Naive B cell (primary cell): Measurements from ENCODE around the gene PKDREJ. TPM values are rescaled to one million over a fixed set of nuclear protein-coding genes. Genes with fewer than 3 reads are reported as not detected.
"Not testable (repeated sequence)": the region's sequence is repeated elsewhere in the genome, so short reads cannot be mapped to it uniquely, and the experiment has no call there.

ENCODE experiments used
- ATAC-seq, 2 donors: fragments of 150-1000 bp; cut with Tn5 transposase; 2 replicates each; pipeline ENCODE4 v1.10.0; 2021; ENCODE audit warnings: low read depth in 2 of 2, mild to moderate bottlenecking in 2 of 2, moderate library complexity in 2 of 2
- DNase-seq: peaks from one replicate; pipeline ENCODE4 v3.0.0; 2022
- H3K27ac Mint-ChIP-seq, 6 donors: one replicate each; pipeline ENCODE4 v1.8.0; 2020 to 2022; ENCODE audit warnings: mild to moderate bottlenecking in 6 of 6, mixed read lengths in 6 of 6, moderate library complexity in 5 of 6, inconsistent platforms in 2 of 6
- H3K27me3 Mint-ChIP-seq, 3 donors: one replicate each; pipeline ENCODE4 v1.8.0; 2021 to 2022; ENCODE audit warnings: mixed read lengths in 3 of 3, mild to moderate bottlenecking in 1 of 3
- H3K36me3 Mint-ChIP-seq, 2 donors: one replicate each; pipeline ENCODE4 v1.8.0; 2020 to 2022; ENCODE audit warnings: mixed read lengths in 2 of 2, inconsistent platforms in 1 of 2, mild to moderate bottlenecking in 1 of 2
- H3K4me1 Mint-ChIP-seq, 3 donors: one replicate each; pipeline ENCODE4 v1.8.0; 2020 to 2022; ENCODE audit warnings: mixed read lengths in 3 of 3, inconsistent platforms in 1 of 3, mild to moderate bottlenecking in 1 of 3, moderate library complexity in 1 of 3
- H3K4me3 Mint-ChIP-seq, 8 donors: one replicate each; pipeline ENCODE4 v1.8.0; 2020 to 2022; ENCODE audit warnings: mild to moderate bottlenecking in 8 of 8, mixed read lengths in 8 of 8, moderate library complexity in 8 of 8, inconsistent platforms in 2 of 8
- H3K9me3 Mint-ChIP-seq, 7 donors: one replicate each; pipeline ENCODE4 v1.8.0; 2020 to 2022; ENCODE audit warnings: mixed read lengths in 7 of 7, mild to moderate bottlenecking in 5 of 7, inconsistent platforms in 2 of 7, moderate library complexity in 1 of 7
- polyA plus RNA-seq, 6 donors: library from polyadenylated mRNA; unstranded; fragments of 300-500 nt; fragmentation: Illumina TruSeq; gene quantifications; one replicate each; pipeline ENCODE4 v1.2.3, GENCODE V29; 2021; ENCODE audit warnings: low read depth in 6 of 6

Gene PKDREJ
- polyA plus RNA-seq, 6 donors from 2014 or later = 0.03 to 0.15 (median 0.06) TPM; not detected in 2

DNA sequence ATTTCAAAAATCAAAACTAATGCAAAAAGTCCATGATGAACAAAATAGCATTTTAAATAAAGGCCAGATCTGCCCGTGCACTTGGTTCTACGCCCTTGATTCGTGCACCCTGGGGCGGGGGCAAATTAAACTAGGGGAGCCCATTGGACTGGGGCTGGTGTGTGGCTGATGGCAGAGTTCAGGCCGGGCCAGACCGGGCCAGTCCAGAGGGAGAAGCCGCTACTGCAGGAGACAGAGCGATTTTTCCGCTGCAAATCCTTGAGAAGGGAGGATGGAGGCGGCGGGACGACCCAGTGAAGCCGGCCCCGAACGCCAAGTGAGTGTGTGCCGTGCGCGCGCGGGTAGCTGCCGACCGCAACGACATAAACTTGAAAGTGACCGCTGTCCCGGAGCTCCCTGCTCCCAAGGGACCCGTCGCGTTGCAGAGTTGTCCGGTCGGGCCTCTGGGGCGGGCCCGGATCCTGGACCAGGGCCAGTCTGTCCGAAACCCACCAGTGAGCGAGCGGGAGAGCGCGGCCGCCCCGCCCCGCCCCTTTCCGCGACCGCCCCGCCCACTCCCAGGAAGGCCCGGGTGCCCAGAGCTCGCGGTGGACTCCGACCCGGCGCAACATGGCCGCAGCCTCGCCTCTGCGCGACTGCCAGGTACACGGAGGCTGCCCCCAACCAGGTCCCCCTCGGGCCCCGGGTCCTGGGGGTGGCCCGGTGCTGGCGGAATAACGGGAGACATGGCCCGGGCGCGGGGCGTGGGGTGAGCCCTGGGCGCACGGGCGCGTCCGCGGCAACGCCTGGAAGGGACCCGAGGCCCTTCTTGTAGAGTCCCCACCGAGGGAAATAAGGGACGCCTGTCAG is 4.5 kb upstream of the PKDREJ start, which contains the start of gene TTC38:
Gene TTC38 (plus strand): TSS at position 578 of the 849 bp plus-strand sequence. CDS start 32 bp downstream, at position 610.
- H3K4me1 Mint-ChIP-seq = peaks cover 11 to 23% (median 20%) of the 10 kb centered on the region in 3 donors
- H3K27me3 Mint-ChIP-seq = peaks cover 12 to 37% (median 24%) of the 10 kb centered on the region in 3 donors
- peak within 1 kb of the TSS; percentile 83 to 98 (median 94) for H3K4me3 Mint-ChIP-seq

DNA sequence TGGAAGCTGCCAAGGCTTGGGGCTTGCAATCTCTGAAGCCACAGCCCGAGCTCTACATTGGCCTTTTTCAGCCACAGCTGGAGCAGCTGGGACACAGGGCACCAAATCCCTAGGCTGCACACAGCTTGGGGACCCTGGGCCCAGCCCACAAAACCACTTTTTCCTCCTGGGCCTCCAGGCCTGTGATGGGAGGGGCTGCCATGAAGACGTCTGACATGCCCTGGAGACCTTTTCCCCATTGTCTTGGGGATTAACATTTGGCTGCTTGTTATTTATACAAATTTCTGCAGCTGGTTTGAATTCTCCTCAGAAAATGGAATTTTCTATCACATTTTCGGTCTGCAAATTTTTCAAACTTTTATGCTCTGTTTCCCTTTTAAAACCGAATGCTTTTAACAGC is 2.5 kb upstream of the PKDREJ start:
- Mint-ChIP-seq H3K4me1 (peaks cover 11 to 29% (median 20%) of the 10 kb centered on the region in 3 donors), H3K4me3 (peak overlapping the region in 2 of 8 donors; percentile 7 to 21), H3K27me3 (peaks cover 28 to 57% (median 44%) of the 10 kb centered on the region in 3 donors), H3K9me3 (peaks cover 0 to 11% (median 4%) of the 10 kb centered on the region in 7 donors)
- not testable (repeated sequence) for DNase-seq, ATAC-seq, H3K36me3 Mint-ChIP-seq, H3K27ac Mint-ChIP-seq

More for the DNA sequence above, 4.5 kb upstream of the PKDREJ start, which contains the start of gene TTC38:
- Mint-ChIP-seq H3K9me3 (peaks cover 0 to 11% (median 4%) of the 10 kb centered on the region in 7 donors), H3K36me3 (peaks cover 0 to 5% of the 10 kb centered on the region in 2 donors), H3K27ac (peak within 1 kb of the TSS in 4 of 6 donors; percentile 18 to 90 (median 70))
- DNase-seq (peak; percentile 33), ATAC-seq (peak; percentile 78 to 79)

DNA sequence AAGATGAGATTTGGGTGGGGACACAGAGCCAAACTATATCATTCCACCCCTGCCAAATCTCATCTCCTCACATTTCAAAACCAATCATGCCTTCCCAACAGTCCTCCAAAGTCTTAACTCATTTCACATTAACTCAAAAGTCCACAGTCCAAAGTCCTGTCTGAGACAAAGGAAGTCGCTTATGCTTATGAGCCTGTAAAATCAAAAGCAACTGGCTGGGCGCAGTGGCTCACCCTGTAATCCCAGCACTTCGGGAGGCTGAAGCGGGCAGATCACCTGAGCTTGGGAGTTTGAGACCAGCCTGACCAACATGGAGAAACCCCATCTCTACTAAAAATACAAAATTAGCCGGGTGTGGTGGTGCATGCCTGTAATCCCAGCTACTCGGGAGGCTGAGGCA is 1.4 kb upstream of the PKDREJ start:
- not testable (repeated sequence) for DNase-seq, ATAC-seq, H3K36me3 Mint-ChIP-seq, H3K27ac Mint-ChIP-seq
- Mint-ChIP-seq H3K4me1 (peaks cover 11 to 27% (median 20%) of the 10 kb centered on the region in 3 donors), H3K4me3 (peak overlapping the region in 2 of 8 donors; percentile 5 to 57), H3K9me3 (peaks cover 0 to 11% (median 4%) of the 10 kb centered on the region in 7 donors), H3K27me3 (peaks cover 39 to 68% (median 52%) of the 10 kb centered on the region in 3 donors)

DNA sequence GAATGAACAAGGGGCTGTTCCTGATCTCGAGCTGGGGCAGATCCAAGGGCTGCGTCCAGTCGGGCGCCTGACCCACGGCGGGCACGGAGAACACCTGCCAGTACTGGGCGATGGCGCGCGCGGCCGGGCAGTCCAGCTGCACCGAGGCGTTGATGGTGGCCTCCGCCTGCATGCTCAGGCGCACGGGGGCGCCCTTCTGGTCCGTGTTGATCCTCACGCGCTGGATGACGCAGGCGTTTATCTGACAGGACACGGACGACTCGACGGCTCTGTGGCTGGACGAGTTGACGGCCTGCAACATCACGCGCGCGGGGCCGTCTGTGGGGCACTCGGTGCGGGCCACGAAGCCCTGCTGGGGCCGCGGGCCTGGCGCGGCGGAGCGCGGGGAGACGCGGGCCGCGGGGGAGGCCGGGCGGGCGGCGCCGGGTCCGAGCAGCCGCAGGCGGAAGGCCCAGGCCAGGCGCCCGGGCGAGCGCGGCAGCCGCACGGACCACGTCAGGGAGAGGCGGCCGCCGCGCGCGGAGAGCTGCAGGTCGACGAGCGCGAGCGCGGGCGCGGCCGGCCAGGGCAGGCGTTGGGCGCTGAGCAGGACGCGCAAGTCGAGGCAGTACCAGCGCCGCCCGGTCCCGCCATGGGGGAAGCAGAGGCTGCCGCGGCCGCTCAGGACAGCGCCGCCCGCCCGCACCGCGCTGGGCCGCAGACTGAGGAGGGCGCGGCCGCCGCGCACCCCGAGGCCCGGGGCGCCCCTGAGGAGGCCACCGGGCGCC is 511 bp downstream of the PKDREJ start:
- Mint-ChIP-seq H3K27me3 (peaks cover 46 to 86% (median 60%) of the 10 kb centered on the region in 3 donors), H3K9me3 (peaks cover 0 to 11% (median 4%) of the 10 kb centered on the region in 7 donors), H3K27ac (peak overlapping the region in 2 of 6 donors; percentile 49 to 51), H3K4me1 (peaks cover 5 to 21% (median 12%) of the 10 kb centered on the region in 3 donors), H3K4me3 (peak overlapping the region in 3 of 8 donors; percentile 30 to 33 (median 31)), H3K36me3 (peaks cover 0 to 5% of the 10 kb centered on the region in 2 donors)
- ATAC-seq (peak; percentile 34 to 52), DNase-seq (no peak)

DNA sequence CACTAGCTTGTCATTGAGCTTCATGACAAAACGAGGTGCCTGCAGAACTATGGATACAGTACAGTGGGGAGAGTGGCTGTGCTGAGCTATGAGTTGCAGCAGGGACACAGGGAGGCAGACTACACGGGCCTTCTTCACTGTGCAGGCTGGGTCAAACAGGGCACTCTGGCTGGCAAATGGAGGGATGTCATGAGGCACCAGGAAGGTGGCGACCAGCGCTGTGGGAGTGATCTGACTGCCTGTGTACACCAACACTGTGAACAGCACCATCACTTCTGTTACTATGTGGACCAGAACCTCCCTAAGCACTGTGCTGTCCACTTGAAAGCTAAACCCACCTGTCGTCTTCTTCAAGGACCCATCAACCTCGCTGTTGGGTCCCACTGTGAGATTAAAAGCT is 3.1 kb downstream of the PKDREJ start:
- ATAC-seq = no peak
- peaks cover 45 to 68% (median 46%) of the 10 kb centered on the region in 3 donors for H3K27me3 Mint-ChIP-seq
- H3K27ac Mint-ChIP-seq = no peak overlapping the region
- no peaks in the 10 kb centered on the region for H3K36me3 Mint-ChIP-seq
- H3K9me3 Mint-ChIP-seq = peaks cover 0 to 5% (median 0%) of the 10 kb centered on the region in 7 donors
- peaks cover 0 to 13% (median 6%) of the 10 kb centered on the region in 3 donors for H3K4me1 Mint-ChIP-seq
- no peak for DNase-seq
- no peak overlapping the region for H3K4me3 Mint-ChIP-seq

DNA sequence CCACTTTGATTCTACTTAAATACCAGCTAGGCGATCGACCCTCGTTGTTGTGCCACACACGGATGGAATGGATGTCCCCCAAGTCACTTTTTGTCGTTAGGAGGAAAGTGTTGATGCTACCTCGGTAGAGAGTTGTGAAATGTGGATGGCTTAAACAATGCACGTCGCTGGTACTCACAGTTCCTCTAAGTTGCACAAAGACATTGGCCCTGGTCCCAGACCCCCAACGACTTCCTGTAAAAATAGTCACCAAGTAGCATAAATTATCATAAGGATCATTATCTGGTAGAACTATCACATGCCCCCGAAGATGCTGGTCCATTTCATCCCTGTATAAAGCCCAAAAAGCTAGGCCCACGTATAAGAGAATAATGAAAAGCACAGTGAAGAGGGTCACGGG is 3.8 kb downstream of the PKDREJ start:
- ATAC-seq (no peak), DNase-seq (no peak)
- Mint-ChIP-seq H3K36me3 (no peaks in the 10 kb centered on the region), H3K4me1 (peaks cover 0 to 14% (median 6%) of the 10 kb centered on the region in 3 donors), H3K4me3 (no peak overlapping the region), H3K27me3 (peaks cover 44 to 62% (median 45%) of the 10 kb centered on the region in 3 donors), H3K9me3 (peaks cover 0 to 5% (median 0%) of the 10 kb centered on the region in 7 donors), H3K27ac (peak overlapping the region in 1 of 6 donors; percentile 13)

DNA sequence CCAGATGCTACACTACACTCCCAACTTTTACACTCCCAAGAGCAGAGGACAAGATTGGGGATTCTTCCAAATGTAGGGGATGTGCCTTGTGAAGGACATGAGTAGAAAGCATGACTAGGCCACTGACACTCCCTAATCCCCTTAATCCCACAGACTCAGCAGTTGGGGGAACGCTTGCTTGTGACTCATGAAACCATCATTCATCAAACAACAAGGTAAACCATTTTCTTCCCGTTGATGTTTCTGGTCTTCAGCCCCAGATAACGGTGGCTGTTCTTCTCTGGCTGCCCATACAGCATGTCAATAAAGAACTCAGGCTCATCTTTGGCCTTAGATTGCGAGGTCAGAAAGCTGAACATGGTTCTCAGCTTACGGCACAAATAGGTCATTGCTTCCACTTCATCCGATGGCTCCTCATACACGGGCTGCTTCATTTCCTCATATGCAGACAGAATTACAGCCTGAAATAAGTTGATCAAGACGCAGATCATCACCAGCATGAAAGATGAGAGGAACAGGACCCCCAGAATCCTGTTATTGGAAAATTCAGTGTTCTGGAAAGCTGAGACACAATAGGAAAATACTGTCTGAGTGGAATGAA is 6.7 kb downstream of the PKDREJ start:
- no peaks in the 10 kb centered on the region for H3K36me3 Mint-ChIP-seq
- DNase-seq (no peak), ATAC-seq (no peak)
- peak overlapping the region in 1 of 8 donors; percentile 10 for H3K4me3 Mint-ChIP-seq
- H3K27me3 Mint-ChIP-seq = peaks cover 25 to 38% (median 26%) of the 10 kb centered on the region in 3 donors
- no peak overlapping the region for H3K27ac Mint-ChIP-seq
- H3K4me1 Mint-ChIP-seq = peaks cover 3 to 7% (median 5%) of the 10 kb centered on the region in 3 donors
- H3K9me3 Mint-ChIP-seq = peaks cover 0 to 1% (median 0%) of the 10 kb centered on the region in 7 donors

DNA sequence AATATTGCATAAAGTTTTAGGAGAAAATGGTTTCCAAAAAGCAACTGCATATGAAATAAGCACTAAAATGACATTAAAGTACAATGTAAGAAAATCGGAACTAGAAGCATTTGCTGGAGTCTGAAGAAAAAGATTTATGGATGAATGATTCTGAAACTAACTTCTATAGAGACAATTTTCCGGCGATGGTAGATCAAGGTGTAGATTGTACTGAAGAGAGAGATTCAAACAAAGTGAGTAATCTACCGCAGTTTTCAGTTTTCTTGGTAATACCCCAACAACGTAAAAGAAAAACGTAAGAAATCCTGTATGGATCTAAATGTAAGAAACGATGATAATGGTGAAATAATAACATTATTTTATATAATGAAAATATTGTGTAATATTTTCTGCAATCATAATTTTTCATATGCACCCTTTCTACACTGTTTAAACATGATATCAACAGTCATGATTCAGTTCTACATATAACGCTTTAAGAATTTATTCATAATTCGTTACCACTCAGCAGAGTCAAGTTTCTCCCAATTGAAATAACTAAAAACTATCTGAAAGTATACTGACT is 11.2 kb downstream of the PKDREJ start:
- peak overlapping the region in 1 of 6 donors; percentile 44 for H3K27ac Mint-ChIP-seq
- no peaks in the 10 kb centered on the region for H3K36me3 Mint-ChIP-seq
- peaks cover 20 to 23% (median 23%) of the 10 kb centered on the region in 3 donors for H3K4me1 Mint-ChIP-seq
- DNase-seq (no peak), ATAC-seq (no peak)
- H3K4me3 Mint-ChIP-seq = peak overlapping the region in 7 of 8 donors; percentile 51 to 91 (median 83)
- no peaks in the 10 kb centered on the region for H3K27me3 Mint-ChIP-seq
- H3K9me3 Mint-ChIP-seq = peaks cover 0 to 1% (median 0%) of the 10 kb centered on the region in 7 donors

DNA sequence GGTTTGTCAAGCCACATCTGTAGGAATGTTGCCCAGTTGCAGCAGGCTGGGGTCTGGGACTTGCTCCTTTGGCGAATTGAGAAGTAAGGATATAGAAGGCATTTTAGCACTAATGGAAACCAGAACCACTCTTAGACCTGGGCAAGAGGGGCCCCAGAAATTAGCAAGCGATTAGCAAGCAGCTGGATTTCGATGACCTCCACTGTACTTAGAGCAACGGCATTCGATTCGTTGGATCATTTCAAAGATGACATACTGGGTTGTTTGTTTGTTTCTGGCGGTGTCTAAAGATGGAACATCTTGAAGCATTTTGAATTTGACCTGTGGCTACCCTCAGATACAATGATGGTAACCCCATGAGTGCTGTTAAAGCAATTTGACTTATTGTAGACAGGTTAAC is 11.9 kb downstream of the PKDREJ start:
- Mint-ChIP-seq H3K4me3 (peak overlapping the region; percentile 81 to 94 (median 88)), H3K9me3 (no peaks in the 10 kb centered on the region)

DNA sequence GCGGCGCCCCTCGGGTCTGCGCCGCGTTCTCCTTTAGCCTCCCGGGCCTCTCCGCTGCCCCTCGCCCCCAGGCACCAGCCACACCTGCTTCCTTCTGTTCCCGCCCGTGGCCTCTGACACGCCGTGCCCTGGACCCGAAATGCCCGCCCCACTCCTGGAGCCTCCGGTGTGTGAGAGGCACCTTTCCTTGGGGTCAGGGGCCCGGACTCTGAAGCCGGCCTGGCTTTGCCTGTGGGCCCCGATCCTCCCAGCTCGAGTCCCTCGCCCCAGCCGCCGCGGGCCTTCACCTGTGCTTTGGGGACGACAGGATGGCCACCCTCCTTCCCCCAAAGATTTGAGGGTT is 12.4 kb downstream of the PKDREJ start:
- DNase-seq (no peak), ATAC-seq (no peak)
- Mint-ChIP-seq H3K36me3 (no peaks in the 10 kb centered on the region), H3K4me3 (peak overlapping the region; percentile 81 to 94 (median 88)), H3K27me3 (no peaks in the 10 kb centered on the region), H3K4me1 (peaks cover 23 to 26% (median 25%) of the 10 kb centered on the region in 3 donors), H3K27ac (peak overlapping the region in 3 of 6 donors; percentile 82 to 86 (median 86)), H3K9me3 (no peaks in the 10 kb centered on the region)

More for the DNA sequence above, 11.9 kb downstream of the PKDREJ start:
- H3K27ac Mint-ChIP-seq = peak overlapping the region in 4 of 6 donors; percentile 39 to 86 (median 63)
- ATAC-seq (no peak), DNase-seq (no peak)
- H3K27me3 Mint-ChIP-seq = no peaks in the 10 kb centered on the region
- H3K36me3 Mint-ChIP-seq = no peaks in the 10 kb centered on the region
- peaks cover 23 to 24% (median 24%) of the 10 kb centered on the region in 3 donors for H3K4me1 Mint-ChIP-seq

DNA sequence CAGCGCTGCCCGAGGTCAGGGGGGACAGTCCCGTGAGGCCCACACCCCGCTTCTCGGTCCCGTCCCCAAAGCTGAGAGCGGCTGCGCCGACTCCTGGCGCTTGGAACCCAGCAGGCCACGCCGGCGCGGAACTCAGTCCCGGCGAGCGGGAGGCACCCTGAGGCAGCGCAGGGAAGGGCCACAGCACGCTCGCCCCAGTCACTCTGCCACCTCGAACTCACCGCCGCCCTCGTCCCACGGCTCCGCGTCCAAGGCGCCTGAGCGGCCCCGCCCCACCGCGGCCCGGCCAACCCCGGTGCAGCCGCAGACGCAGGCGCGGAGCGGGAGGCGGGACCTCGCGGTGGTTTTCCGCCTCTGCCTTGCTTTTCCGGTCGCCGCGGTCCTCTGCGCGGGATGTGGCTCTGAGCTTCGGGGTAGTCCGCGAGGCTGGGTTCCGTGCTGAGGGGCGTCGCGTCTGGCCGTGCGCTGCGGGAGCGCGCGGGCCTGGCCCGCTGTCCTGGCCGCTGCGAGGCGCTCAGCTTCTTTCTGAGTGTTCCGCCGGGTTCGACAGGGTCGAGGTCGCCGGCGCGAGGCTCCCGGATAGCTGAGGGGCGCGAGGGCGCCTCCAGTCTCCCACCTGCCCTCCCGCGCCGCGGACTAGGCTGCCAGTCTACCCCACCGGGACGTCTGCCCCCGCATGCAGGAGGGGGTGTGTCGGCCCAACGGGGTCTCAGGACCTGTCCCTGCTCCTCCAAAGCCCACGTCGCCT is 12.9 kb downstream of the PKDREJ start, which contains the start of gene CDPF1:
Gene CDPF1 (minus strand): TSS at position 259 of the 748 bp plus-strand sequence. CDS start 2,009 bp downstream, outside the sequence.
- peak within 1 kb of the TSS; percentile 81 to 94 (median 88) for H3K4me3 Mint-ChIP-seq

More for the DNA sequence above, 12.9 kb downstream of the PKDREJ start, which contains the start of gene CDPF1:
- H3K27ac Mint-ChIP-seq = peak within 1 kb of the TSS in 3 of 6 donors; percentile 82 to 86 (median 86)
- H3K4me1 Mint-ChIP-seq = peaks cover 23 to 26% (median 25%) of the 10 kb centered on the region in 3 donors
- no peaks in the 10 kb centered on the region for H3K36me3 Mint-ChIP-seq
- ATAC-seq (peak; percentile 92 to 93), DNase-seq (peak; percentile 93)
- H3K9me3 Mint-ChIP-seq = no peaks in the 10 kb centered on the region
- no peaks in the 10 kb centered on the region for H3K27me3 Mint-ChIP-seq
